ENCODE measurements around the gene RPL37.

DNA sequence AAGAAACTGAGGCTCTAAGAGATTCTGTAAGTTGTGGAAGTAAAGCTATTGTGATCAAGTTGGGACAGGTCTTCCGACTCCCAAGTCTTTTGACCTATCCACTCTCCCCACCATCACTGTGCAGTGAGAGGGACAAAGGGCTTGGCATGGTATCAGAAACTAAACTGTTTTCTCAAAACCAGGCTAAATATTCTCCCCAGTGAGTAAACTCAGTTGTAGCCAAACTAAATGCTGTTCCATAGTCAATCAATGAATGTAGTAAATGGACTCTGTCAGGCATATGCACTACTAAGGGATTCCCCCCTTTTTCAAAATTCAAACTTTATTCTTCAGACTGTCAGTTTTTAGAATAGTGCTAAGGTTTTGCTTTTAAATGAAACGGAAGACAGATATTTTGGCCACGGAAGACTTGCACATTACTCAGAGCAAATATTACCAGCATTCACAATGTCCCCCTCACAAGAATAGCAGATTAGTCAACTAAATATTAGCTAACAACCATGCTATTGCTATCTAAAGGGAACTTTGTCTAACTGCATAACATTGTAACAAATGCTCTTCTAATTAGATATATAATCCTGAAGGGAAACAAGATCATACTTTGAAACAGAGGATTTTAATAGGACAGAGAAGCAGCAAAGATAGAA, 44.0 kb downstream of the RPL37 start:
- TF ChIP-seq ZNF311 (CRISPR knock-in tag; IDR thresholded peaks at IDR 0.05) (no peak), POLR2A (conservative IDR thresholded peaks at IDR 0.05) (no peak), ZNF274 (IDR thresholded peaks at IDR 0.05; ENCODE audit: borderline replicate concordance, low read depth, low read length) (no peak), BRCA1 (IDR thresholded peaks at IDR 0.05) (no peak), BRCA1 (CRISPR knock-in tag; IDR thresholded peaks at IDR 0.05) (no peak), FOSL1 (tag; conservative IDR thresholded peaks at IDR 0.05) (no peak), BHLHE40 (IDR thresholded peaks at IDR 0.05; ENCODE audit: low read length) (no peak), CBX3 (IDR thresholded peaks at IDR 0.05; ENCODE audit: borderline replicate concordance in 1 of 2, low read length in 2 of 2) (no peak)
- TF ChIP-seq, protein P1, sequence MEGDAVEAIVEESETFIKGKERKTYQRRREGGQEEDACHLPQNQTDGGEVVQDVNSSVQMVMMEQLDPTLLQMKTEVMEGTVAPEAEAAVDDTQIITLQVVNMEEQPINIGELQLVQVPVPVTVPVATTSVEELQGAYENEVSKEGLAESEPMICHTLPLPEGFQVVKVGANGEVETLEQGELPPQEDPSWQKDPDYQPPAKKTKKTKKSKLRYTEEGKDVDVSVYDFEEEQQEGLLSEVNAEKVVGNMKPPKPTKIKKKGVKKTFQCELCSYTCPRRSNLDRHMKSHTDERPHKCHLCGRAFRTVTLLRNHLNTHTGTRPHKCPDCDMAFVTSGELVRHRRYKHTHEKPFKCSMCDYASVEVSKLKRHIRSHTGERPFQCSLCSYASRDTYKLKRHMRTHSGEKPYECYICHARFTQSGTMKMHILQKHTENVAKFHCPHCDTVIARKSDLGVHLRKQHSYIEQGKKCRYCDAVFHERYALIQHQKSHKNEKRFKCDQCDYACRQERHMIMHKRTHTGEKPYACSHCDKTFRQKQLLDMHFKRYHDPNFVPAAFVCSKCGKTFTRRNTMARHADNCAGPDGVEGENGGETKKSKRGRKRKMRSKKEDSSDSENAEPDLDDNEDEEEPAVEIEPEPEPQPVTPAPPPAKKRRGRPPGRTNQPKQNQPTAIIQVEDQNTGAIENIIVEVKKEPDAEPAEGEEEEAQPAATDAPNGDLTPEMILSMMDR (IDR thresholded peaks at IDR 0.05 in 2 of 3, conservative IDR thresholded peaks at IDR 0.05 in 1 of 3; ENCODE audit: insufficient read depth in 2 of 3, low read depth in 1 of 3, low read length in 3 of 3), result no peak
